RWPE1 (cell line): Measurements from ENCODE around the gene UNC13C.

Experiments used
- CTCF ChIA-PET: fragments of 350-600 bp; sonication (Branson Sonifier 250); formaldehyde crosslinking; extraction: SDS; loops from one replicate; lab custom pipeline; 2021; lab: Yijun Ruan, JAX
- POLR2A ChIA-PET: fragments of 400-600 bp; formaldehyde crosslinking; extraction: SDS; loops from one replicate; lab custom pipeline; 2020; ENCODE audit warnings: antibody characterized with exemption; ENCODE audit not compliant: low non-redundant PET; lab: Yijun Ruan, JAX
- DNase-seq: peaks from one replicate; pipeline ENCODE4 v3.0.0; 2012; ENCODE audit warnings: low spot score
- H3K27ac ChIP-seq: fragments of 450-650 bp; 2 replicates; pipeline ENCODE4 v1.5.1; 2017
- TF ChIP-seq, protein P1 (sequence below): fragments of 450-650 bp; conservative IDR thresholded peaks from 2 replicates; pipeline ENCODE4 v1.5.1; 2017; ENCODE audit warnings: low read depth, mild to moderate bottlenecking

Gene UNC13C

DNA sequence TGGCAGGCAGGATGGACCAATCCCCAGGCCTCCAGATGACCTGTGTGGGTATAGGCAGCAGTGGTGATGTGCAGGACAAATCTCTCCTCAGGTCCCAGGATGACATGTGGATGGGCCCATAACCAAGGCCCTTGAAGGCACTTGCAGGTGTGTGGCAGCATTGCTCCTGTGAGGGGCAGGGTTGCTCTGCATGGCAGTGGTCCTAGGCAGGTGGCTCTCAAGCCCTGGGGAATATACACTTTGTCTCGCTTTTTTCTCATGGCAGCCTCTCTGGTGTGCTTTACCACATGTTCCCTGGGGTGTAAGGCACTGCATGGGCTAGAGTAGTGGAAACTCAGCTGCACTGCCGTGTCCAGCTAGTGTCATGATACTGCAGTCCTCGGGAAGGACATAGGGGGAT lies 503.6 kb downstream of the UNC13C start:
- ChIA-PET POLR2A (no interaction called here), CTCF (no interaction called here)
- TF ChIP-seq, protein P1, sequence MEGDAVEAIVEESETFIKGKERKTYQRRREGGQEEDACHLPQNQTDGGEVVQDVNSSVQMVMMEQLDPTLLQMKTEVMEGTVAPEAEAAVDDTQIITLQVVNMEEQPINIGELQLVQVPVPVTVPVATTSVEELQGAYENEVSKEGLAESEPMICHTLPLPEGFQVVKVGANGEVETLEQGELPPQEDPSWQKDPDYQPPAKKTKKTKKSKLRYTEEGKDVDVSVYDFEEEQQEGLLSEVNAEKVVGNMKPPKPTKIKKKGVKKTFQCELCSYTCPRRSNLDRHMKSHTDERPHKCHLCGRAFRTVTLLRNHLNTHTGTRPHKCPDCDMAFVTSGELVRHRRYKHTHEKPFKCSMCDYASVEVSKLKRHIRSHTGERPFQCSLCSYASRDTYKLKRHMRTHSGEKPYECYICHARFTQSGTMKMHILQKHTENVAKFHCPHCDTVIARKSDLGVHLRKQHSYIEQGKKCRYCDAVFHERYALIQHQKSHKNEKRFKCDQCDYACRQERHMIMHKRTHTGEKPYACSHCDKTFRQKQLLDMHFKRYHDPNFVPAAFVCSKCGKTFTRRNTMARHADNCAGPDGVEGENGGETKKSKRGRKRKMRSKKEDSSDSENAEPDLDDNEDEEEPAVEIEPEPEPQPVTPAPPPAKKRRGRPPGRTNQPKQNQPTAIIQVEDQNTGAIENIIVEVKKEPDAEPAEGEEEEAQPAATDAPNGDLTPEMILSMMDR, result no peak
- no peak for DNase-seq
- H3K27ac ChIP-seq, result no peak overlapping the region

DNA sequence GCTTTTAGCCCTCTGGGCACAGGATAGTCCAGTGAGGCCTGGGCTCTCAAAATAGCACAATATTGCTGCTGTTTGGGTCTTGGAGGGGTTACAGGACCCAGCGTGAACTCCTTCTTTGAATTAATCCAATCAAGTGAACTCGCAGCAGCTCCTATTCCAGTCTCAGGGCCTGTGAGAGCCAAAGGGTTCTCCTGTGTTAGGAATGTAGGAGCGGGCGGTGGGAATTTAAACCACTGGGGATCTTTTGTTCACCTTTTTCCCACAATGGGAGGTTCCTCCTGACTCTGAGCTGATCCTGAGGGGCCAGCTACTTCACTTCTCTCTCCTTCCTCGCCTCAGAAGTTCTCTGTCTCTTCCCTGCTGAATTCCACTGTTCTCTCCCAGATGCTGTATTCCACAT lies 504.0 kb downstream of the UNC13C start:
- H3K27ac ChIP-seq, result no peak overlapping the region
- TF ChIP-seq, protein P1, result no peak
- no peak for DNase-seq
- ChIA-PET CTCF (no interaction called here), POLR2A (no interaction called here)

DNA sequence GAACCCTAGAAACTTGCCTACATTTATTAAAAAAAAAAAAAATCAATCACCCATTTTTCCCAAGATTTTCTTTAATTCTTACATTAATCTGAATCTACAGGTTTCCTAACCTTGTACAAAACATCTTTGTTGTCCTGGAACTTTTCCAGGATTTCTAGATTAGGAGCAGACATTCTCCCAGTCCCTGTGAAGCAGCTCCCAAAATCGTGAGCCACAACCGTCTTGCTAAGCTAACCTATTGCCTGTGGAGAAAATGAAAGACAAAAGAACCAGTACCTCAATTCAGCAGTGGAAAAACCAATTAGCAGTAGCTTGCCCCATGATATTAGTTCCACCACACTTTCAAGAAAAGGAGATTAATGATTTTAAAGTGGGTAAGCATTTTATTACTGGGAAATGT lies 522.1 kb downstream of the UNC13C start:
- ChIA-PET POLR2A (no interaction called here), CTCF (no interaction called here)
- DNase-seq, result no peak
- TF ChIP-seq, protein P1, result no peak
- no peak overlapping the region for H3K27ac ChIP-seq

DNA sequence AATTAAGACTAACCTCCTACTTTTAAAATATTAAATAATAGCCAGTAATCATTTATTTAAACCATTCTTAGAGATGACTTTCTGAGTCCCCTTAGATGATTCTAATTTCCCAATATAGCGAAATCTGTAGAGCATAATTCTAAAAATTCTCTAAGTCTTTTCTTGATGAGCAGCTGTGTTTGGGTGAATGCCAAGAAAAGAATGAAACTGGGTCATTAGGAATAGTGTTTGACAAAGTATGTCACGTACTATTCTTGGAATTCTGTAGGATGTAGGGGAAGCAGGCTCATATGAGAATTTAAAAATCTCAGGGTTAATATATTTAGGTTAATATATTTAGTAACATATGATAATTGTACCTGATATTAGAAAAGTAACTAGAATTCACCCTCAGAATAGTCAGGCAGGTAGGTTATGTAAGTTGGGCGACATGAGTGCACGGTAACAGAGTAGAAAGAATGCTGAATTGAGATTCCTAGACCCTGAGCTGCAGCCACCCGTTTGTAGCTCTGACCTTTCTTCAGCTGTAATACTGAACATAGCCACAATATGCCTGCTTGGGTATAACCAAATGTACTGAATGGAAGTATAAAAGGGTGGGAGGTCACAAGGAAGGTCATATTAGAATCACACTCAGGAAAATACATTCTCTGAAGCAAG lies 524.3 kb downstream of the UNC13C start:
- no peak for DNase-seq
- POLR2A ChIA-PET, result no interaction called here
- CTCF ChIA-PET, result interaction anchor here (0.7 kb wide), 1 partner anchor 1660 kb away, joined by 3 read pairs; no protein-coding TSS in a partner anchor
- no peak overlapping the region for H3K27ac ChIP-seq
- TF ChIP-seq, protein P1, result no peak

DNA sequence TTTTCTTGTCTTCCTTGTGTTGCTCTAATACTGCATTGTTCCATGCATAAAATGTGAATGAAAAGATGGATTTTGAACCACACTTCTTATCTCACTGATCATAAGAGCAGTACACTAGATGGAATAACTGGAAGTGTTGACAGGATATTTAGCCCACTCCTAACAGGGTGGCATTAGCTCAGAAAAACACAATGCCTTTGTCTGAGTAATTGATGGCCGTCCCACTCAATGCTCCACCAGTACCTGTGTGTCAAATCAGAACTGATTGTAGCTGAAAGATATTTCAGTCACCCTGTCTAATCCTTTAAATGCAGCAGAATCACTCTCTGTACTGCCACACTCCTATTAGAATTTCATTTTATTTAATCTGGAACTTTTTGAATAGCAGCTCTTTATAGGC lies 526.5 kb downstream of the UNC13C start:
- H3K27ac ChIP-seq, result no peak overlapping the region
- POLR2A ChIA-PET, result no interaction called here
- CTCF ChIA-PET, result interaction anchor here (0.6 kb wide), 1 partner anchor 197 kb away, joined by 6 read pairs; no protein-coding TSS in a partner anchor
- TF ChIP-seq, protein P1, result no peak
- no peak for DNase-seq

DNA sequence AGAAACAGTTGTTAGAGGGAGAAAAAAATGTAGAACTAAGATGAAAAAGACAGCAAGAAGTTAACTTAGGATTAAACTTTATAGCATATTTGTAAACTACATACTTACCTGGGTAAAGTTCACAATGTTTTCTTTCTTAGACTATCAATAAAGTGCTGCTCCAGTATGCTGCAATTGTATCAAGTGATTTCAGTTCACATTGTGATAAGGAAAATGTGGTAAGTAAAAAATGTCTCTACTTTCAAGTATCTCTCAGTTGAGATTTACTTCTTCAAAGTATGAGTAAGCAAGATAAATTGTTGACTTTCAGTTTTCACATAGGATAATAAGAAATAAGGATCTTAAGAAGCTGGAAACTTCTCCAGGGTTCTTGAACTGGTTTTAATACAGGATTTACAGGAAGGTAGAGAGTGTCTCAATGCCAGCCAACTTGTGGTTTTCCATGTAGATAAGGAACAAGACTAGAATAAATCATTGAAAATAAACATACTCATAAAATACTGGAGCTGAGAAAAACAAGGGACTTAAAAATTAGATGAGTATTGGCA lies 528.8 kb downstream of the UNC13C start:
- CTCF ChIA-PET, result no interaction called here

More for the DNA sequence above, 528.8 kb downstream of the UNC13C start:
- POLR2A ChIA-PET, result no interaction called here
- TF ChIP-seq, protein P1, result no peak
- no peak for DNase-seq
- no peak overlapping the region for H3K27ac ChIP-seq
